H9 (cell line): ENCODE measurements around the gene LCN2. TPM values are rescaled to one million over a fixed set of nuclear protein-coding genes. Genes with fewer than 3 reads are reported as not detected.
"Not testable (repeated sequence)": the region's sequence is repeated elsewhere in the genome, so short reads cannot be mapped to it uniquely, and the experiment has no call there.

Experiments
- DNase-seq: peaks from one replicate; pipeline ENCODE4 v3.0.0-alpha.2; 2017
- H2AFZ ChIP-seq: one replicate; pipeline ENCODE4 v1.6.1; 2013; ENCODE audit warnings: mild to moderate bottlenecking, low read length, control low read depth, moderate library complexity
- H2AK5ac ChIP-seq: 2 replicates; pipeline ENCODE4 v1.6.1; 2013; ENCODE audit warnings: low read length, control low read depth, mixed read lengths; ENCODE audit not compliant: insufficient read length
- H2BK120ac ChIP-seq: one replicate; pipeline ENCODE4 v1.6.1; 2013; ENCODE audit warnings: low read depth, mild to moderate bottlenecking, low read length, control low read depth, inconsistent platforms; ENCODE audit not compliant: poor library complexity, severe bottlenecking
- H2BK12ac ChIP-seq: 2 replicates; pipeline ENCODE4 v1.6.1; 2013; ENCODE audit warnings: low read length, control low read depth, mixed read lengths, low read depth; ENCODE audit not compliant: insufficient read length
- H2BK15ac ChIP-seq: 2 replicates; pipeline ENCODE4 v1.6.1; 2013; ENCODE audit warnings: low read depth, low read length, control low read depth
- H2BK20ac ChIP-seq: one replicate; pipeline ENCODE4 v1.6.1; 2013; ENCODE audit warnings: low read depth, mild to moderate bottlenecking, low read length, control low read depth, inconsistent platforms; ENCODE audit not compliant: poor library complexity, severe bottlenecking
- H2BK5ac ChIP-seq: 2 replicates; pipeline ENCODE4 v1.6.1; 2013; ENCODE audit warnings: low read length, control low read depth, mixed read lengths; ENCODE audit not compliant: insufficient read length
- H3K14ac ChIP-seq: 2 replicates; pipeline ENCODE4 v1.6.1; 2013; ENCODE audit warnings: low read length, control low read depth; ENCODE audit not compliant: insufficient read depth
- H3K18ac ChIP-seq: 2 replicates; pipeline ENCODE4 v1.6.1; 2013; ENCODE audit warnings: low read depth, mild to moderate bottlenecking, mixed read lengths, low read length, control low read depth; ENCODE audit not compliant: insufficient read length
- H3K23ac ChIP-seq: 2 replicates; pipeline ENCODE4 v1.6.1; 2013; ENCODE audit warnings: low read length, control low read depth, mixed read lengths, low read depth; ENCODE audit not compliant: insufficient read length
- H3K23me2 ChIP-seq: 2 replicates; pipeline ENCODE4 v1.6.1; 2013; ENCODE audit warnings: low read depth, mild to moderate bottlenecking, mixed read lengths, low read length, control low read depth; ENCODE audit not compliant: insufficient read length, poor library complexity, severe bottlenecking
- H3K27ac ChIP-seq: 2 replicates; pipeline ENCODE4 v1.5.1; 2013; ENCODE audit warnings: low read length, control low read depth, mixed read lengths, low read depth; ENCODE audit not compliant: insufficient read length
- H3K27me3 ChIP-seq: 2 replicates; pipeline ENCODE4 v1.6.1; 2013; ENCODE audit warnings: low read length, control low read depth, inconsistent platforms; ENCODE audit not compliant: insufficient read depth
- H3K4ac ChIP-seq: 2 replicates; pipeline ENCODE4 v1.6.1; 2013; ENCODE audit warnings: low read depth, mild to moderate bottlenecking, control low read depth, inconsistent platforms, low read length, moderate library complexity
- H3K4me1 ChIP-seq: 2 replicates; pipeline ENCODE4 v1.6.1; 2013; ENCODE audit warnings: low read length, control low read depth, inconsistent platforms; ENCODE audit not compliant: insufficient read depth
- H3K4me2 ChIP-seq: 2 replicates; pipeline ENCODE4 v1.6.1; 2013; ENCODE audit warnings: low read length, control low read depth, mixed read lengths; ENCODE audit not compliant: insufficient read length, insufficient read depth
- H3K56ac ChIP-seq: 2 replicates; pipeline ENCODE4 v1.6.1; 2013; ENCODE audit warnings: low read depth, mild to moderate bottlenecking, mixed read lengths, low read length, control low read depth; ENCODE audit not compliant: insufficient read length
- H3K79me1 ChIP-seq: 2 replicates; pipeline ENCODE4 v1.6.1; 2013; ENCODE audit warnings: low read depth, mild to moderate bottlenecking, moderate library complexity, low read length, control low read depth, inconsistent platforms; ENCODE audit not compliant: insufficient read depth, poor library complexity, severe bottlenecking
- H3K79me2 ChIP-seq: 2 replicates; pipeline ENCODE4 v1.6.1; 2013; ENCODE audit warnings: low read length, control low read depth, inconsistent platforms; ENCODE audit not compliant: insufficient read depth
- H3K9ac ChIP-seq: 2 replicates; pipeline ENCODE4 v1.6.1; 2013; ENCODE audit warnings: low read length, control low read depth, mixed read lengths; ENCODE audit not compliant: insufficient read length; ENCODE audit errors: extremely low read depth
- H3K9me3 ChIP-seq: one replicate; pipeline ENCODE4 v1.6.1; 2013; ENCODE audit warnings: low read depth, low read length, inconsistent platforms; ENCODE audit not compliant: control insufficient read depth
- H3T11ph ChIP-seq: one replicate; pipeline ENCODE4 v1.6.1; 2013; ENCODE audit warnings: mild to moderate bottlenecking, low read length, control low read depth, inconsistent platforms
- H4K20me1 ChIP-seq: one replicate; pipeline ENCODE4 v1.6.1; 2013; ENCODE audit not compliant: control insufficient read depth, insufficient read length, insufficient read depth
- H4K5ac ChIP-seq: 2 replicates; pipeline ENCODE4 v1.6.1; 2013; ENCODE audit warnings: low read depth, mild to moderate bottlenecking, mixed read lengths, low read length, control low read depth; ENCODE audit not compliant: insufficient read length
- H4K8ac ChIP-seq: replicated peaks from 2 replicates; pipeline ENCODE4 v1.6.1; 2013; ENCODE audit warnings: low read length, control low read depth, mixed read lengths, low read depth; ENCODE audit not compliant: insufficient read length
- H4K91ac ChIP-seq: 2 replicates; pipeline ENCODE4 v1.6.1; 2013; ENCODE audit warnings: low read depth, mild to moderate bottlenecking, moderate library complexity, mixed read lengths, low read length, control low read depth; ENCODE audit not compliant: insufficient read length
- H3K27ac Mint-ChIP-seq, 3 experiments: 2 replicates in 2 of 3; 3 replicates in 1 of 3; pipeline ENCODE4 v1.8.0; 2020 to 2021; ENCODE audit warnings: mixed read lengths in 3 of 3, mild to moderate bottlenecking in 1 of 3, moderate library complexity in 1 of 3
- H3K27me3 Mint-ChIP-seq: 2 replicates; pipeline ENCODE4 v1.8.0; 2021; ENCODE audit warnings: low read depth, mild to moderate bottlenecking, moderate library complexity, mixed read lengths
- H3K36me3 Mint-ChIP-seq, 3 experiments: 2 replicates in 2 of 3; 3 replicates in 1 of 3; pipeline ENCODE4 v1.8.0; 2020 to 2021; ENCODE audit warnings: low read depth in 3 of 3, mixed read lengths in 3 of 3; ENCODE audit not compliant: insufficient read depth in 1 of 3
- H3K4me1 Mint-ChIP-seq, 2 experiments: 2 replicates each; pipeline ENCODE4 v1.8.0; 2020; ENCODE audit warnings: mixed read lengths in 2 of 2
- H3K4me3 Mint-ChIP-seq, 2 experiments: 2 replicates in 1 of 2; 3 replicates in 1 of 2; pipeline ENCODE4 v1.8.0; 2020 to 2021; ENCODE audit warnings: mild to moderate bottlenecking in 2 of 2, mixed read lengths in 2 of 2, moderate library complexity in 1 of 2
- H3K9me3 Mint-ChIP-seq, 2 experiments: 2 replicates in 1 of 2; 3 replicates in 1 of 2; pipeline ENCODE4 v1.8.0; 2020; ENCODE audit warnings: mild to moderate bottlenecking in 2 of 2, mixed read lengths in 2 of 2, moderate library complexity in 1 of 2
- WGBS: extraction: QIAGEN DNeasy Blood & Tissue Kit; methylation state at CpG from one replicate; pipeline ENCODE4 v1.1.7; 2013; ENCODE audit warnings: missing lambda C conversion rate, low lambda C conversion rate, mixed read lengths; ENCODE audit not compliant: insufficient read length; ENCODE audit errors: extremely low coverage; 5-methylcytosine and 5-hydroxymethylcytosine counted together
- total RNA-seq: library from RNA; stranded (reverse); gene quantifications from 2 replicates; pipeline ENCODE4 v1.2.1, GENCODE V29; 2021

Gene LCN2
- total RNA-seq, 1 experiment from 2014 or later: not detected

DNA sequence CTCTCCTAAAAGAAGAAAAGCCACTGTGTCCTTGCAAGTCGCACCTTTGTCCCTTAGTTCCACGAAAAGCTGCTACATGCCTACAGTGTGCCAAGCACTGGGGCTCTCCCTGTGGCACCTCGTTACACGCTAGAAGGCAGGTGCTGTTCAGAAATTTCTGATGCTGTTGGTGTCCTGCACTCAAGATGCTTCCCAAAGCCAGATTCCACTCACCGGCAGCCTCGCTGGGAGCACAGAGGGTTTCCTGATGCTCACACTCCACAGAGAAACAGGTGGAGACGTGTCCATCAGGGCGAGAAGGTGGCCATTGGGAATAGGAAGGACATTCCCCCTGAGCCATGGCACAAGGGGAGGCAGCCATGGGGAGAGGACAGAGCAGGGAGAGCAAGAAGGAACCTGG lies 17.9 kb upstream of the LCN2 start:
- H2BK20ac ChIP-seq, H3K79me1 ChIP-seq, H3K23ac ChIP-seq, H3K27me3 ChIP-seq, H3K18ac ChIP-seq, H3K79me2 ChIP-seq, H2BK15ac ChIP-seq, H2AK5ac ChIP-seq, H3K4me3 Mint-ChIP-seq, H2AFZ ChIP-seq, DNase-seq, H3K9me3 ChIP-seq, H4K20me1 ChIP-seq, H3K4me1 Mint-ChIP-seq, H3T11ph ChIP-seq, H3K27ac ChIP-seq, H3K36me3 Mint-ChIP-seq, H2BK12ac ChIP-seq, H4K91ac ChIP-seq, H2BK120ac ChIP-seq, H3K9ac ChIP-seq, H2BK5ac ChIP-seq, H3K4me2 ChIP-seq, H4K5ac ChIP-seq, H3K56ac ChIP-seq, H3K4me1 ChIP-seq, H4K8ac ChIP-seq, H3K4ac ChIP-seq, H3K14ac ChIP-seq, H3K27ac Mint-ChIP-seq: not testable (repeated sequence)
- Mint-ChIP-seq H3K9me3 (peaks cover 9 to 12% of the 10 kb centered on the region in 2 experiments), H3K27me3 (peaks cover 62% of the 10 kb centered on the region)
- H3K23me2 ChIP-seq: peaks cover 12% of the 10 kb centered on the region
- no CpG with 5 or more reads among the region's 8 CpGs for WGBS

DNA sequence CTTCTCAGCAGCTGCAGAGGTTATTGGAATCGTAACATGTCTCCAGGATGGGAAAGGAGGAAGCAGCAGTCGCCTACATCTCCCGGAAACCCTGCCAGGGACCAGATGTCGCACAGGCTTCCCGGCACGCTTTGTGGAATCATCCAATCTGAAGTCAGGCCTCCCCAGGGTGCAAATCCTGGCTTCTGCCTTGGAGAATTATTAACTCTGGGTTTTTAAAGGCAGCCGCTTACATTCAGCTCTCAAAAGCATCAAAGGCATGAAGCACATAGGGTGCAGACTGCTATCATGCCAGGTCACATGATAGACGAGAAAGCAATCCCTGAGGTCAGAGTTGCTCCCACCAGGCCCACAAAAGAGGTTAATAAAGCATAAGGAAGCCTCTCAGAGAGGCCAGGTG lies 17.1 kb upstream of the LCN2 start:
- H3K4me1 Mint-ChIP-seq, H2BK12ac ChIP-seq, DNase-seq, H3K18ac ChIP-seq, H2BK20ac ChIP-seq, H3K79me1 ChIP-seq, H4K5ac ChIP-seq, H3T11ph ChIP-seq, H3K4me2 ChIP-seq, H3K56ac ChIP-seq, H3K9ac ChIP-seq, H3K9me3 ChIP-seq, H3K4ac ChIP-seq, H3K27ac Mint-ChIP-seq, H3K27ac ChIP-seq, H3K4me3 Mint-ChIP-seq, H3K79me2 ChIP-seq, H2BK120ac ChIP-seq, H3K23me2 ChIP-seq, H2BK5ac ChIP-seq, H2AFZ ChIP-seq, H2AK5ac ChIP-seq, H3K36me3 Mint-ChIP-seq, H3K27me3 ChIP-seq, H4K8ac ChIP-seq, H4K91ac ChIP-seq, H3K23ac ChIP-seq, H3K4me1 ChIP-seq, H2BK15ac ChIP-seq, H3K14ac ChIP-seq, H4K20me1 ChIP-seq: not testable (repeated sequence)
- no CpG with 5 or more reads among the region's 8 CpGs for WGBS
- Mint-ChIP-seq H3K27me3 (peaks cover 63% of the 10 kb centered on the region), H3K9me3 (peaks cover 9 to 12% of the 10 kb centered on the region in 2 experiments)
